ENCODE results near the gene KRTAP4-9. TPM values are rescaled to one million over a fixed set of nuclear protein-coding genes. Genes with fewer than 3 reads are reported as not detected.

Gene KRTAP4-9
- total RNA-seq, 1 experiment from 2014 or later = not detected

DNA sequence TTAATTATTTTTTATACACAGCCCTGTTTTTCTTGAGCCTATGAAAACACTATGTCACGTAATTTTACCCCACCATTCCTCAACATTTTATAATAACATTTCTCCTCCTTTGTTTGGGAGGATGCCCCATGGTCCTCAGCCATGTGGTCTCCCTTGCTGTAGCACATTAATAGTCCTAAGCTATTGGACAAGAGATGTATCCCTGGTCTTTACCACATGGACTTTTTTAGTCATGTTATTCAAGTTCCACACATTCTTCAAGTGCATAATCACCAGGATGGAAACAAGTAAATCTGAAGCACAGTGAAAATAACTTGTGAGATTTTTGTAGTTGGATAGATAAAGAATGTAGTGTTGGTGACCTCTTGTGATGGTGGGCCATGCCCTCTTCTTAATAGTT lies 43.2 kb upstream of the KRTAP4-9 start:
- ChIA-PET RAD21 (ENCODE audit: low non-redundant PET in 1 of 2, low total read pairs in 2 of 2, uncharacterized antibody in 2 of 2, unreplicated experiment in 2 of 2) (no interaction called here), CTCF (no interaction called here), POLR2A (no interaction called here)
- DNase-seq (ENCODE audit: low read depth, low spot score) (no peak), ATAC-seq (no peak)
- H3K9me2 ChIP-seq (ENCODE audit: insufficient read depth) = no peaks in the 10 kb centered on the region
- peak overlapping the region; percentile 85 for H3K27ac ChIP-seq (ENCODE audit: low read depth, low read length)
- H3K79me2 ChIP-seq (ENCODE audit: insufficient read depth, low read length) = no peaks in the 10 kb centered on the region
- peaks cover 0 to 7% of the 10 kb centered on the region in 2 experiments; a peak in 1 of 4 replicates for H3K36me3 ChIP-seq (ENCODE audit: control insufficient read depth in 1 of 2, insufficient read depth in 2 of 2, low read length in 2 of 2)
- peaks cover 0 to 8% of the 10 kb centered on the region in 2 experiments; a peak in 1 of 4 replicates for H3K9me3 ChIP-seq (ENCODE audit: control insufficient read depth in 1 of 2, insufficient read depth in 1 of 2, low read depth in 1 of 2, low read length in 2 of 2)
- BruUV-seq (replicated peaks) = no TSS peak
- no peaks in the 10 kb centered on the region for H4K20me1 ChIP-seq (ENCODE audit: insufficient read depth)
- H3K4me1 ChIP-seq (ENCODE audit: control insufficient read depth in 1 of 2, insufficient read depth in 2 of 2, low read length in 2 of 2) = peaks cover 48 to 75% of the 10 kb centered on the region in 2 experiments
- H3K9ac ChIP-seq (ENCODE audit: low read length) = 0 out of 2 replicates have a peak overlapping the region, but pooled peaks have one; percentile 10
- H2AFZ ChIP-seq (ENCODE audit: low read depth, low read length, poor library complexity, severe bottlenecking) = no peak overlapping the region
- no peak overlapping the region for H3K4me3 ChIP-seq (replicated peaks in 1 of 2; ENCODE audit: low read depth in 1 of 2, low read length in 2 of 2)
- no peak overlapping the region for H3K4me2 ChIP-seq (ENCODE audit: low read length)
- no peaks in the 10 kb centered on the region for H3K27me3 ChIP-seq (ENCODE audit: insufficient read depth, low read length)
- intact Hi-C loops (cut with micrococcal nuclease) = no loop called here
- no peak for TF ChIP-seq RAD21 (IDR thresholded peaks at IDR 0.05; ENCODE audit: low read depth)
- TF ChIP-seq, protein P1, sequence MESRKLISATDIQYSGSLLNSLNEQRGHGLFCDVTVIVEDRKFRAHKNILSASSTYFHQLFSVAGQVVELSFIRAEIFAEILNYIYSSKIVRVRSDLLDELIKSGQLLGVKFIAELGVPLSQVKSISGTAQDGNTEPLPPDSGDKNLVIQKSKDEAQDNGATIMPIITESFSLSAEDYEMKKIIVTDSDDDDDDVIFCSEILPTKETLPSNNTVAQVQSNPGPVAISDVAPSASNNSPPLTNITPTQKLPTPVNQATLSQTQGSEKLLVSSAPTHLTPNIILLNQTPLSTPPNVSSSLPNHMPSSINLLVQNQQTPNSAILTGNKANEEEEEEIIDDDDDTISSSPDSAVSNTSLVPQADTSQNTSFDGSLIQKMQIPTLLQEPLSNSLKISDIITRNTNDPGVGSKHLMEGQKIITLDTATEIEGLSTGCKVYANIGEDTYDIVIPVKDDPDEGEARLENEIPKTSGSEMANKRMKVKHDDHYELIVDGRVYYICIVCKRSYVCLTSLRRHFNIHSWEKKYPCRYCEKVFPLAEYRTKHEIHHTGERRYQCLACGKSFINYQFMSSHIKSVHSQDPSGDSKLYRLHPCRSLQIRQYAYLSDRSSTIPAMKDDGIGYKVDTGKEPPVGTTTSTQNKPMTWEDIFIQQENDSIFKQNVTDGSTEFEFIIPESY (IDR thresholded peaks at IDR 0.05; ENCODE audit: extremely low read depth, insufficient replicate concordance, low read length) = no peak
- 0 out of 2 replicates have a peak, but pooled peaks have one; percentile 9 for TF ChIP-seq JUND (IDR thresholded peaks at IDR 0.05)
- TF ChIP-seq SRF (IDR thresholded peaks at IDR 0.05; ENCODE audit: low read depth) = peak; percentile 24; the same call in 1 of the 2 replicates
- TF ChIP-seq FOSL1 (IDR thresholded peaks at IDR 0.05; ENCODE audit: low read depth) = peak; percentile 21; the same call in 1 of the 2 replicates
- no peak for TF ChIP-seq EZH2 (IDR thresholded peaks at IDR 0.05)
- no peak for TF ChIP-seq ZNF274 (IDR thresholded peaks at IDR 0.05; ENCODE audit: low read depth, low read length)
- TF ChIP-seq ZFX (IDR thresholded peaks at IDR 0.05) = no peak
- TF ChIP-seq, protein P2, sequence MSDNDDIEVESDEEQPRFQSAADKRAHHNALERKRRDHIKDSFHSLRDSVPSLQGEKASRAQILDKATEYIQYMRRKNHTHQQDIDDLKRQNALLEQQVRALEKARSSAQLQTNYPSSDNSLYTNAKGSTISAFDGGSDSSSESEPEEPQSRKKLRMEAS (IDR thresholded peaks at IDR 0.05) = peak; percentile 60; the same call in 1 of the 2 replicates
- no peak for TF ChIP-seq EGR1 (IDR thresholded peaks at IDR 0.05; ENCODE audit: low read depth)
- TF ChIP-seq ELF1 (IDR thresholded peaks at IDR 0.05; ENCODE audit: borderline replicate concordance, low read depth) = no peak
- TF ChIP-seq POLR2AphosphoS5 (IDR thresholded peaks at IDR 0.05; ENCODE audit: low read depth, low read length) = no peak
- no peak for TF ChIP-seq TCF7L2 (IDR thresholded peaks at IDR 0.05; ENCODE audit: borderline replicate concordance, extremely low read depth, insufficient read depth, insufficient read length)
- TF ChIP-seq, protein P3, sequence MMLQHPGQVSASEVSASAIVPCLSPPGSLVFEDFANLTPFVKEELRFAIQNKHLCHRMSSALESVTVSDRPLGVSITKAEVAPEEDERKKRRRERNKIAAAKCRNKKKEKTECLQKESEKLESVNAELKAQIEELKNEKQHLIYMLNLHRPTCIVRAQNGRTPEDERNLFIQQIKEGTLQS (IDR thresholded peaks at IDR 0.05) = no peak
- TF ChIP-seq, protein P4, sequence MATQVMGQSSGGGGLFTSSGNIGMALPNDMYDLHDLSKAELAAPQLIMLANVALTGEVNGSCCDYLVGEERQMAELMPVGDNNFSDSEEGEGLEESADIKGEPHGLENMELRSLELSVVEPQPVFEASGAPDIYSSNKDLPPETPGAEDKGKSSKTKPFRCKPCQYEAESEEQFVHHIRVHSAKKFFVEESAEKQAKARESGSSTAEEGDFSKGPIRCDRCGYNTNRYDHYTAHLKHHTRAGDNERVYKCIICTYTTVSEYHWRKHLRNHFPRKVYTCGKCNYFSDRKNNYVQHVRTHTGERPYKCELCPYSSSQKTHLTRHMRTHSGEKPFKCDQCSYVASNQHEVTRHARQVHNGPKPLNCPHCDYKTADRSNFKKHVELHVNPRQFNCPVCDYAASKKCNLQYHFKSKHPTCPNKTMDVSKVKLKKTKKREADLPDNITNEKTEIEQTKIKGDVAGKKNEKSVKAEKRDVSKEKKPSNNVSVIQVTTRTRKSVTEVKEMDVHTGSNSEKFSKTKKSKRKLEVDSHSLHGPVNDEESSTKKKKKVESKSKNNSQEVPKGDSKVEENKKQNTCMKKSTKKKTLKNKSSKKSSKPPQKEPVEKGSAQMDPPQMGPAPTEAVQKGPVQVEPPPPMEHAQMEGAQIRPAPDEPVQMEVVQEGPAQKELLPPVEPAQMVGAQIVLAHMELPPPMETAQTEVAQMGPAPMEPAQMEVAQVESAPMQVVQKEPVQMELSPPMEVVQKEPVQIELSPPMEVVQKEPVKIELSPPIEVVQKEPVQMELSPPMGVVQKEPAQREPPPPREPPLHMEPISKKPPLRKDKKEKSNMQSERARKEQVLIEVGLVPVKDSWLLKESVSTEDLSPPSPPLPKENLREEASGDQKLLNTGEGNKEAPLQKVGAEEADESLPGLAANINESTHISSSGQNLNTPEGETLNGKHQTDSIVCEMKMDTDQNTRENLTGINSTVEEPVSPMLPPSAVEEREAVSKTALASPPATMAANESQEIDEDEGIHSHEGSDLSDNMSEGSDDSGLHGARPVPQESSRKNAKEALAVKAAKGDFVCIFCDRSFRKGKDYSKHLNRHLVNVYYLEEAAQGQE (IDR thresholded peaks at IDR 0.05; ENCODE audit: low read depth) = no peak
- TF ChIP-seq YY1 (IDR thresholded peaks at IDR 0.05; ENCODE audit: extremely low read depth, insufficient replicate concordance, low read depth, low read length) = no peak
- no peak for TF ChIP-seq EZH2phosphoT487 (IDR thresholded peaks at IDR 0.05; ENCODE audit: borderline replicate concordance)
- TF ChIP-seq CEBPB (IDR thresholded peaks at IDR 0.05; ENCODE audit: low read depth) = no peak
- TF ChIP-seq CBX3 (IDR thresholded peaks at IDR 0.05; ENCODE audit: low read depth) = 0 out of 2 replicates have a peak, but pooled peaks have one; percentile 19
- no peak for TF ChIP-seq POLR2A (IDR thresholded peaks at IDR 0.05; ENCODE audit: borderline replicate concordance, extremely low read depth, insufficient read depth, insufficient read length)
- no peak for TF ChIP-seq SIN3A (IDR thresholded peaks at IDR 0.05; ENCODE audit: low read depth)
- peak; percentile 21; the same call in 1 of the 2 replicates for TF ChIP-seq SP1 (IDR thresholded peaks at IDR 0.05; ENCODE audit: low read depth)
